Neural progenitor cell (in vitro differentiated cells): ENCODE data around the gene NDUFS8.

Experiments used
- CTCF ChIP-seq: fragments of 200-600 bp; sonication (generic); IDR thresholded peaks from 2 replicates; pipeline ENCODE4 v1.5.1; 2017; ENCODE audit warnings: antibody characterized with exemption, mild to moderate bottlenecking
- EZH2 ChIP-seq: fragments of 200-600 bp; sonication (generic); IDR thresholded peaks from 2 replicates; pipeline ENCODE4 v1.6.1; 2017; ENCODE audit warnings: antibody characterized with exemption, mild to moderate bottlenecking, moderate library complexity
- EZH2phosphoT487 ChIP-seq: fragments of 200-600 bp; sonication (generic); IDR thresholded peaks from 2 replicates; pipeline ENCODE4 v1.6.1; 2017; ENCODE audit warnings: antibody characterized with exemption

DNA sequence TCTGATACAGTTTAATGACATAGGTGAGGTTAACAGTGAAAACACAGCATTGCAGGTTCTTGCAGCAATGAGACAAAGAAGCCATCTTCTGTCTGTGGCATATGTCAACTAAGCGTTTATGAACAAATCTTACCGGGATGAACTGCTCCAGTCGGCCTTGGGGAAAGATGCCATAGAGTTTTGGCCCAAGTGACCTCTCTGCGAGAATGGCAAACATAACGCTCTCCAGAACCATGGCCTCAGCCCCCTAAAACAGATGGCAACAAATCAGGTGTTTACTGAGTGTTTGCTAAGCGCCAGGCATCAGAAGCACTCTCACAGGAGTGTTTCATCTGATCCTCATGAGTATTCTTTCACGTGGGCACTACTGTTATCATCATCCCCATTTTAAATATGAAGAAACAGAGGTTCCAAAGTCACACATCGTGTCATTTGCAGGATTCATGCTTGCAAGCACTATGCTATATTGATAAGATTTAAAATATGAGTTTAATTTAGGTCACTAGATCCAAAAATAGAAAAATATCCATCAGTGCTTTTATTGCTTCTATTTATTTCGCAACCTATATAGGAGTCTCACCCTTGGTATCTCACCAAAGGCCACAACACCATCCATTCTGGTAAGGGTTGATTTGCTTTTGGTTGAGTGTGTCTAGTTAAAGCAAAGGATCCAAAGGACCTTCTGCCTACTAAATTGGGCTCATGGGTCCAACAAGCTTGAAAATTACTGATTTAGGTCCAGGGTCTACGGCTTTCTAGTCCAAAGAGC lies 44.3 kb downstream of the NDUFS8 start:
- no peak for TF ChIP-seq CTCF
- no peak for TF ChIP-seq EZH2phosphoT487
- no peak for TF ChIP-seq EZH2
